PFSK-1 (cell line): Measurements from ENCODE around the gene ALPK3.

Source experiments
- FOXP2 ChIP-seq: optimal IDR thresholded peaks from 2 replicates; pipeline ENCODE3; 2011; ENCODE audit warnings: borderline replicate concordance, control low read depth, inconsistent platforms; ENCODE audit not compliant: insufficient read depth; ENCODE audit errors: extremely low read length, extremely low read depth
- POLR2AphosphoS5 ChIP-seq: IDR thresholded peaks from 2 replicates; pipeline ENCODE4 v1.6.1; 2012; ENCODE audit warnings: low read depth, mild to moderate bottlenecking, control low read depth, low read length, moderate library complexity
- SIN3A ChIP-seq: IDR thresholded peaks from 2 replicates; pipeline ENCODE4 v1.6.1; 2012; ENCODE audit warnings: mild to moderate bottlenecking, low read length, moderate library complexity, borderline replicate concordance; ENCODE audit not compliant: insufficient read depth
- TAF1 ChIP-seq: IDR thresholded peaks from 2 replicates; pipeline ENCODE4 v1.6.1; 2012; ENCODE audit warnings: low read length, control low read depth, borderline replicate concordance; ENCODE audit not compliant: insufficient read depth
- TF ChIP-seq, protein P1 (sequence below), 2 experiments: IDR thresholded peaks; 2 replicates each; pipeline versions ENCODE4 v1.6.1 to v1.8.0; 2011 to 2012; ENCODE audit warnings: low read depth in 2 of 2, low read length in 2 of 2, control low read depth in 1 of 2, inconsistent platforms in 1 of 2, mild to moderate bottlenecking in 1 of 2, moderate library complexity in 1 of 2; ENCODE audit not compliant: insufficient read depth in 1 of 2

ALPK3 gene

DNA sequence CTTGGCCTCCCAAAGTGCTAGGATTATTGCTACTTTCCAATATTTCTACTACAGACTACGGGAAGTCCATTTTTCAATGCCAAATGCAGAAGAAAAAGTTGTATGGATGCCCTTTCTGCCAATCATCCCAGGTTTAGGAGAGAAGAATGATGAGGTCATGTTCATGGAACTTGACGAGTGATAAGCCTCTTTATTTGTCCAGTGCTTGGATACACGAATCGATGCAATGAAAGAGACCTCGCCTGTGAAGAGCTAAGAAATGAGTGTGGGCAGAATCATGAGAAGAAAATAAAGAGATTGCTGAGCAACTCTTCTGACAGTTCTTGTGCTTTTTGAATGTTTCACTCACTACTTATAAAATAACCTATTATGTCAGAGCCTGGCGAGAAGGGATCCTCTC is 66.3 kb downstream of the ALPK3 start:
- no peak for TF ChIP-seq POLR2AphosphoS5
- TF ChIP-seq TAF1 = no peak
- no peak for TF ChIP-seq SIN3A
- TF ChIP-seq FOXP2 = no peak
- TF ChIP-seq, protein P1, sequence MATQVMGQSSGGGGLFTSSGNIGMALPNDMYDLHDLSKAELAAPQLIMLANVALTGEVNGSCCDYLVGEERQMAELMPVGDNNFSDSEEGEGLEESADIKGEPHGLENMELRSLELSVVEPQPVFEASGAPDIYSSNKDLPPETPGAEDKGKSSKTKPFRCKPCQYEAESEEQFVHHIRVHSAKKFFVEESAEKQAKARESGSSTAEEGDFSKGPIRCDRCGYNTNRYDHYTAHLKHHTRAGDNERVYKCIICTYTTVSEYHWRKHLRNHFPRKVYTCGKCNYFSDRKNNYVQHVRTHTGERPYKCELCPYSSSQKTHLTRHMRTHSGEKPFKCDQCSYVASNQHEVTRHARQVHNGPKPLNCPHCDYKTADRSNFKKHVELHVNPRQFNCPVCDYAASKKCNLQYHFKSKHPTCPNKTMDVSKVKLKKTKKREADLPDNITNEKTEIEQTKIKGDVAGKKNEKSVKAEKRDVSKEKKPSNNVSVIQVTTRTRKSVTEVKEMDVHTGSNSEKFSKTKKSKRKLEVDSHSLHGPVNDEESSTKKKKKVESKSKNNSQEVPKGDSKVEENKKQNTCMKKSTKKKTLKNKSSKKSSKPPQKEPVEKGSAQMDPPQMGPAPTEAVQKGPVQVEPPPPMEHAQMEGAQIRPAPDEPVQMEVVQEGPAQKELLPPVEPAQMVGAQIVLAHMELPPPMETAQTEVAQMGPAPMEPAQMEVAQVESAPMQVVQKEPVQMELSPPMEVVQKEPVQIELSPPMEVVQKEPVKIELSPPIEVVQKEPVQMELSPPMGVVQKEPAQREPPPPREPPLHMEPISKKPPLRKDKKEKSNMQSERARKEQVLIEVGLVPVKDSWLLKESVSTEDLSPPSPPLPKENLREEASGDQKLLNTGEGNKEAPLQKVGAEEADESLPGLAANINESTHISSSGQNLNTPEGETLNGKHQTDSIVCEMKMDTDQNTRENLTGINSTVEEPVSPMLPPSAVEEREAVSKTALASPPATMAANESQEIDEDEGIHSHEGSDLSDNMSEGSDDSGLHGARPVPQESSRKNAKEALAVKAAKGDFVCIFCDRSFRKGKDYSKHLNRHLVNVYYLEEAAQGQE (IDR thresholded peaks at IDR 0.05; ENCODE audit: insufficient read depth in 1 of 2, low read depth in 2 of 2, low read length in 2 of 2) = no peak

GRCh38 chr15:84883916-84884781 is 67.0 kb downstream of the ALPK3 start, which contains the start of gene SLC28A1:
Gene SLC28A1, plus strand, starts transcription at chr15:84884662. Its CDS starts 3,099 bp downstream, at chr15:84887761.
- TF ChIP-seq SIN3A = no peak
- TF ChIP-seq POLR2AphosphoS5 = no peak
- TF ChIP-seq TAF1 = no peak
- TF ChIP-seq FOXP2 = no peak
- TF ChIP-seq, protein P1 (IDR thresholded peaks at IDR 0.05; ENCODE audit: insufficient read depth in 1 of 2, low read depth in 2 of 2, low read length in 2 of 2) = no peak

DNA sequence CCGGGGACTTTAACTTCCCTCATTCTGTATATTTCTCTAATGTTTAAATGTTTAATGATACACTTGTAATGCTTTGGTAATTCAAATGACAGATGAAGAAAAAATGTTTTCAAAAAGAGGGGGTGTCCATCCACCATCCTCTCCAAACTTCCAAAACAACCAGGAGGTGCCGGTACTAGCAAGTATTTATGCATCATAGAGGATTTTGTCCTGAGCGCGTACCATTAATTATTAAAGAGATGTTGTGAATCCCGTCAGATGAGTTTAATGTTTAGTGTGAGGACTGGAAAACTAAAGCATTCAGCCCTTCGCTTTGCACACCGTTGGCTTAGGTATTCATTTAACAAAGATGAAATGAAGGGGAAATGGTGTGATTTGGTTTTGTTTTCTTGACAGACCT is 68.6 kb downstream of the ALPK3 start:
- no peak for TF ChIP-seq FOXP2
- no peak for TF ChIP-seq SIN3A
- no peak for TF ChIP-seq TAF1
- no peak for TF ChIP-seq POLR2AphosphoS5
- TF ChIP-seq, protein P1 (IDR thresholded peaks at IDR 0.05; ENCODE audit: insufficient read depth in 1 of 2, low read depth in 2 of 2, low read length in 2 of 2) = no peak

DNA sequence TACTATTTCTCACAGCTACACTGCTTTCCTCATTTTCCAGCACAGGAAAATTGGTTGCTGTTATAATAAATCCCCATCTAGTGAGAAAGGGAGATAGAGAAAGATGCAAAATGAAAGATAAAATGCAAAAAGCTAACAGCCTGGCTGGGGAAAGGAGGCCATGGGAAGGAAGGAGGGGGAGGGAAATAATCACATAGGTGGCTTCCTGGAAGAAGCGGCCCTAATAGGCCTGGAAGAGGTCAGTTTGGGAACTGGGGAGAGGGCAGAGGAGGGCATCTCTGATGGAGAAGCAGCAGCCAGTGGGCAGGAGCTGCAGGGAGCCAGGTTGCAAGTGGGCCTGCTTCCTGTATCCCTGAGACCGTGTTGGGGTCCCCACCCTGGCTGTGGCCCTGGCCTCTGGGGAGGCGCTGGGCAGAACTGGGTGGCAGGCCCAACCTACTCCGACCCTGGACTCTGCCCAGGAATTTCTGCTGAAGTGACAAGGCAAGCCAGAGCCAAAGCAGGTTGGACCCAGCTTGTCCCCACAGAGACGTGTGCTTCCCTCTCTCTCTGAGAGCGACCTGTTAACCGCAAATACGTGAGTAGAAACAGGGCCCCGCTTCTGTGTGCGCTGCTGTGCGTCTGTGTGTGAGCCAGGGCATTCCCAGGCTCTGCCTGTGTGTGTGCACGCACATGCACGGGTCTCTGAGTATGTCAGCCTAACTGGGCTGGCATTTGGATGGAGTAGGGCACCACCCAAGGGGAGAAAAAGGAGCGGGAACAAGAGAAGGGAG is 69.2 kb downstream of the ALPK3 start:
- TF ChIP-seq TAF1 = no peak
- no peak for TF ChIP-seq FOXP2
- TF ChIP-seq SIN3A = no peak
- TF ChIP-seq POLR2AphosphoS5 = no peak
- TF ChIP-seq, protein P1 (IDR thresholded peaks at IDR 0.05; ENCODE audit: insufficient read depth in 1 of 2, low read depth in 2 of 2, low read length in 2 of 2) = no peak
